ES-I3 (cell line): ENCODE results near the gene PTGDS.
A peak's percentile ranks its signal among the peaks of the same experiment; 100 is the strongest.

ENCODE experiments used
- H3K36me3 ChIP-seq: 2 replicates; pipeline ENCODE4 v1.6.1; 2013; ENCODE audit warnings: mild to moderate bottlenecking, low read length, control low read depth, moderate library complexity; ENCODE audit not compliant: insufficient read depth
- H3K4me1 ChIP-seq: 2 replicates; pipeline ENCODE4 v1.6.1; 2013; ENCODE audit warnings: mild to moderate bottlenecking, control low read depth, low read length; ENCODE audit not compliant: insufficient read depth
- H3K9ac ChIP-seq: 2 replicates; pipeline ENCODE4 v1.6.1; 2013; ENCODE audit warnings: low read depth, mild to moderate bottlenecking, low read length, moderate library complexity
- H3K9me3 ChIP-seq: 2 replicates; pipeline ENCODE4 v1.6.1; 2013; ENCODE audit warnings: mild to moderate bottlenecking, low read length, moderate library complexity; ENCODE audit not compliant: control insufficient read depth, insufficient read depth

Gene PTGDS

DNA sequence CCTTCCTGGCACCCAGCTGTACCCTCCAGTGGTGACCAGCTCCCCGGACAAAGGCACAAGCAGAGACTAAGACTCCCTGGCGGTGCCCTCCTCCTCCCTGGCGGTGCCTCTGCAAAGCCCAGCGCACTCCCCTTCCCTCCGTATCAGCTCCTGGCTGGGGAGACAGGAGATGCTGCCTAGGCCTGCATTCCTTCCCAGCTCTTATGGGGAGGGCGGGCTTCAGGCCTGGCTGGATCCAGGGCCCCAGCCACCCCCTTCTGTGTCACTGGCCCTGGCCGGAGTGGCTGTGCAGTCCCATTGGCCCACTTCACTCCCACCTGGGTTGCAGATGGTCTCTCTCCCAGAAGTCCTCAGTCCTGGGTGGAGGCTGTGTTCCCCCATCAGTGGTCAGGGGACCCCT is 18.8 kb upstream of the PTGDS start:
- H3K36me3 ChIP-seq, result no peaks in the 10 kb centered on the region
- no peak overlapping the region for H3K9ac ChIP-seq
- no peaks in the 10 kb centered on the region for H3K9me3 ChIP-seq
- H3K4me1 ChIP-seq, result no peaks in the 10 kb centered on the region

DNA sequence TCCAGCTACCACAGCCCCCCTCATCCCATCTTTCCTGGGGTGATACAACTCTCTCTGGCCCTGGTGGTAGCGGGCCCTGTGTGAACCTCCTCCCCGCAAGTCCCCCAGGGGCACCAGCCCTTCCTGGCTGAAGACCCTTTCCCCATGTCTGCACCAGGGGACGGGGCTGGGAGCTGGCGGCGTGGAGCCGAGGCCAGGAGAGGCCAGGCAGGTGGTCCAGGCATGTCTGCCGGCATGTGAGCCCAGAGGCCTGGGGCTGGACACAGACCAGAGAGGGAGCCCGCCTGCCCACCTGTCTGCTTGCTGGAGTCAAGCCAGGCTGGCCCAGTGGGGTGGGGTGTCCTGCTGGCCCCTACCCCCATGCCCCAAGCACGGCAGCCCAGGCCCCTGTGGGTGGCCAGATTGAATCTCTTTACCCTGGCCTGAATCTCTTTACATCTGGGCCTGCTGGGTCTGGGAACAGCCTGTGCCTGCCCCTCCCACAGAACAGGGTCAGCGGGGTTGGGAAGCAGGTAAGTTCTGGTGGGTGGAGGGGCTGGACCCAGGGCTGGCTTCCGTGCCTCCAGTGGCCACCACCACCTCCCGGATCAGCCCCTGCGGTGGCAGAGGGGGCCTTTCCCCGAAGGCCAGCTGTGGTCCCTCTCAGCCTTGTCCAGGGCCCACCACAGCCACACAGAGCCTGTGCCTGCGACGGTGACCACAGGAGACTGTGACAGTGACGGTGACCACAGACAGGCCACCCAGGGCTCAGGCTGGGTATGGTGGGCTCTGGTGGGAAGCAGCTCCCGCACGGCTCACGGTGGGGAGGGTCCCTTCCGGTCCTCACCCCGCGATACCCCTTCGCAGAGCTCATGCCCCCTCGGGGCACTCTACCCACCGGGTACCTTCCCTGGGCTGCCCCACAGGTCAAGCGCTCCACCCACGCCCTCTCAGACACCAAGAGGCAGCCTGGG is 18.1 kb upstream of the PTGDS start:
- H3K4me1 ChIP-seq, result no peaks in the 10 kb centered on the region
- H3K9me3 ChIP-seq, result no peaks in the 10 kb centered on the region
- no peaks in the 10 kb centered on the region for H3K36me3 ChIP-seq
- H3K9ac ChIP-seq, result no peak overlapping the region

DNA sequence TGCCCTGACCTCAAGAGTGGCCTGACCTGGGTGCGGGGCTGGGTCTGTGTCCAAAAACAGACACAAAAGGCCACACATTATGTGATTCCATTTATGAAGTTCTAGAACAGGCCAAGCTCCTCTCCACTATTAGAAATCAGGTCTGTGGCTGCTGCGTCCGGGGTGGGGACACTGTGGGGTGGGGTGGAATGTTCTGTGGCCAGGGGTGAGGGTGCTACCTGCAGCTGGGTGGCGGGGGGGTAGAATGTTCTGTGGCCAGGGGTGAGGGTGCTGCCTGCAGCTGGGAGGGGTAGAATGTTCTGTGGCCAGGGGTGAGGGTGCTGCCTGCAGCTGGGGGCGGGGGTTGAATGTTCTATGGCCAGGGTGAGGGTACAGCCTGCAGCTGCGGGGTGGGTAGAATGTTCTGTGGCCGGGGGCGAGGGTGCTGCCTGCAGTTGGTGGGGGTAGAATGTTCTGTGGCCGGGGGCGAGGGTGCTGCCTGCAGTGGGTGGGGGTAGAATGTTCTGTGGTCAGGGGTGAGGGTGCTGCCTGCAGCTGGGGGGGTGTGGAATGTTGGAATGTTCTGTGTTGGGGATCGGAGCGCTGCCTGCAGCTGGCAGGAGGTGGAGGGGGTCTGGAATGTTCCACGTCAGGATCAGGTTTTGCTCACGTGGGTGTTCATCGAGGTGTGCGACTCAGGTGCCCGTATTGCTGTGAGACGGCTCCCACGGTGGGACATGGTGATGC is 16.9 kb upstream of the PTGDS start:
- Histone ChIP-seq H3K9ac (no peak overlapping the region), H3K36me3 (no peaks in the 10 kb centered on the region), H3K9me3 (no peaks in the 10 kb centered on the region), H3K4me1 (peaks cover 3% of the 10 kb centered on the region; the same call in 1 of the 2 replicates)

DNA sequence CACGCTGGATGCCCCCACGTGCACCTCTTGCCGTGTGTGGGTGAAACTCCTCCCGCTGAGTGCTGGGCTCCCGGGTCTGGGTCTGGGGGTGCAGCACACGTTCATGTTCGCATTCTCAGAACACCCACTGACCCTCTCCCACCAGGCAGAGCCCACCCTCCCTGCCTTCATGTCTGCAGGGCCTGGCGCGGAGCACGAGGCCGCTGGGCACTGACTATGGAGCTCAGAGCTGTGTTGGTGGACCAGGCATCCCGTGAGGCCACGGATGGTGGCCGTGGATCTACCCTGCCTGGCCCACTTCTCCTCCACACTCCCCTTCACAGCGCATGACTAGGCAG is 16.4 kb upstream of the PTGDS start:
- Histone ChIP-seq H3K4me1 (peaks cover 8% of the 10 kb centered on the region), H3K36me3 (no peaks in the 10 kb centered on the region), H3K9me3 (no peaks in the 10 kb centered on the region), H3K9ac (no peak overlapping the region)

DNA sequence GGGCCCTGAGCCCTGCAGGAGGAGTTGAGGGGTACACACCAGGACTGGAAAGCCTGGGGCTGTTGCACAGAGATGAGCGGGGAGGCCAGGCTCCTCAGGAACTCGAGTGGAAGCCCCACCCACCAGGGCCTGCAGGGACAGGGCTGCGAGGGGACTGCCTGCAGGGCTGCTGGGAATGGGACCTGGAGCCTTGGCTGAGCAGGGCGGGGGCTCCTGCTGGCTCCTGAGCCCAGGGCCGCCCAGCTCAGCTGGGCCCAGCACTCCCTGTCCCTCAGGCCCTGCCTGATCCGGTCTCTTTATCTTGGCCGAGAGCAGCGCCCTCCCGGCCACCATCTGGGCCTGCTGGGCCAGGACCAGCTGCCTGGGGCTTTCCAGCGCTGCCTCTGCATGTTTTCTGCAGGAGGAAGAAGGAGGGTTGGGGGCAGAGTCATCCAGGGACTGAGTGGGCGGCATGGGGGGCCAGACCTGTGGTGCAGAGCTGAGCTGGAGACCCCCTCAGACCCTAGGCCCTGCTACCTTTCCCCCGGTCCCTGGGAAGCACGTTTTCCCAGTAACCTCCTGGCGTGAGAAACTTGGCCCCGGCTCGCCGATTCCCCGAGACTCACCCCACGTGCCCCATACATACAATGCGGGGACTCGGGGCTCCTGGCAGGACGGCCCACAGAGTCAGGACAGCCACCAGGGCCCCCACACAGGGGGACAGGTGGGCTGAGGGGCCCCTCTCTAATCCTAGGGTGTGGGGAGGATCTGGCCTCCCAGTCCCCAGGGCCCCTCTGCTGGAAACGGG is 15.8 kb upstream of the PTGDS start:
- Histone ChIP-seq H3K36me3 (no peaks in the 10 kb centered on the region), H3K9me3 (no peaks in the 10 kb centered on the region), H3K9ac (no peak overlapping the region), H3K4me1 (peaks cover 11% of the 10 kb centered on the region)

DNA sequence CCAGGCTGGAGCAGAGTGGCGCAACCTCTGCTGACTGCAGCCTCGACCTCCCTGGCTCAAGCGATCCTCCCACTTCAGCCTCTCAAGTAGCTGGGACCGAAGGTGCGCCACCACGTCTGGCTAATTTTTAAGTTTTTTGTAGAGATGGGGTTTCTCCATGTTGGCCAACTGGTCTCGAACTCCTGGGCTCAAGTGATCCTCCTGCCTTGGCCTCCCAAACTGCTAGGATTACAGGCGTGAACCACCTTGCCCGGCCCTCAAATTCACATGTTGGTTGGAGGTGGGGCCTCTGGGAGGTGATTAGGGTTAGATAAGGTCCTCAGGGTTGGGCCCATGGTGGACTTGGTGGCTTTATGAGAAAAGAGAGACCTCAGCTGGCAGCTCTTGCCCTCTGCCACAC is 15.1 kb upstream of the PTGDS start:
- Histone ChIP-seq H3K9ac (no peak overlapping the region), H3K36me3 (no peaks in the 10 kb centered on the region), H3K9me3 (no peaks in the 10 kb centered on the region), H3K4me1 (peaks cover 11% of the 10 kb centered on the region)

DNA sequence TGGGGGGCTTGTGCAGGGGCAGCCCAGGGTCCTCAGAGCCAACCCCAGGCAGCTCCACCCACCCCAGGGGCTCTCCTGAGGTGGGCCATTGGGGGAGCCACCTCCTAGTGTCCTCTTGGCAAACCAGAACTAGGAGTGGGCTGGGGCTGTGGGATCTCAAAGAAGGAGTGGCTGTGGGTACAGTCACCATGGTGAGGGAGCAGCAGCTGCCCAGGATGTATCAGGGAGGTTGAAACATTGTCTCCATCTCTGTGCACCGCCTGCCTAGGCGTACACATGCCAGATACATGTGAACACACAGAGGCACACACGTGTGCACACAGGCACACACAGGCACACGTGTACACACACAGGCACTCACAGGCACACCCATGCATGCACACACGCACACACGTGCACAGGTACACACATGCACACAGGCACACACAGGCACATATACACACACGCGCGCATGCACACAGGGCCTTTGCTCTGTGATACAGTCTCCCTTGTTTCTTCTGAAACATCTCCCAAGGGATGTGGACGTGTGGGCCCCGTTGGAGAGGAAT is 14.5 kb upstream of the PTGDS start:
- H3K9me3 ChIP-seq, result no peaks in the 10 kb centered on the region
- H3K9ac ChIP-seq, result no peak overlapping the region
- H3K36me3 ChIP-seq, result no peaks in the 10 kb centered on the region
- H3K4me1 ChIP-seq, result peaks cover 11% of the 10 kb centered on the region

DNA sequence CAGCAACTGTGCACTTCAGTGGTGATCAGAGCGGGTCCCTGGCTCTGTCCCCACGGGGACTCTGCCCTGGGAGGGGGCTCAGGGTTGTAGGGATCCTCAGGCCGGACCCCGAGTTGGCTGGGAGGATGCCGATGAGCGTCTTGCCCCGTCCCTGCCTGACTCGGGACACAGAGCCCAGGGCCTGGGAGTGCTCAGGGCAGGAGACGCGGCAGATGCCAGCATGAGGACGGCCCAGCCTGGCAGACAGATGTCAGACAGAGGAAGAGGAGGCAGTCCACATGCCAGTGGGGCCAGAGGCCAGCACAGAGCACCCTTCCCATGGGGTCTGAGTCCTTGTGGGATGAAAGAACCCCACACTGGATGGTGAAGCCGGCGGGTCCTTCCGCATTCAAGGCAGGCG is 14.0 kb upstream of the PTGDS start:
- H3K9me3 ChIP-seq, result no peaks in the 10 kb centered on the region
- no peaks in the 10 kb centered on the region for H3K36me3 ChIP-seq
- peaks cover 11% of the 10 kb centered on the region for H3K4me1 ChIP-seq
- no peak overlapping the region for H3K9ac ChIP-seq

DNA sequence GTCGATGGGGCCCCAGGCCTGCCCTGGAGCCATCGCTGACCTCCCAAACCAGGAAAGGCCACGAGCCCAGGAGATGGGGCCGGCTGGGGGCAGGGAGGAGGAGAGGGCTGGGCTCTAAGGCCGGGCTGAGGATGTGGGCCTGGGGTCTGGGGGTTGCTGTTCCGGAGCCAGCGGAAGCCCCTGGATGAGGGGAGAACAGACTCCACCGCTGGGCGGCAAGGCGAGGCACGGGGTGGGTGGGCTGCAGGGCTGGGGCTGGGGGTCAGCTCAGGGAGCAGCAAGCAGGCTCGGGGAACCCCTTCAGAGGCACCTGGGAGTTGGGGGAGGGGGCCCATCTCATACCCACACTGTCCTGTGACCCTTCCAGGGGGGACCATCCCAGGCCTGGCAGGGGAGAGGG is 13.6 kb upstream of the PTGDS start:
- Histone ChIP-seq H3K4me1 (peaks cover 11% of the 10 kb centered on the region), H3K36me3 (no peaks in the 10 kb centered on the region), H3K9ac (no peak overlapping the region), H3K9me3 (no peaks in the 10 kb centered on the region)

DNA sequence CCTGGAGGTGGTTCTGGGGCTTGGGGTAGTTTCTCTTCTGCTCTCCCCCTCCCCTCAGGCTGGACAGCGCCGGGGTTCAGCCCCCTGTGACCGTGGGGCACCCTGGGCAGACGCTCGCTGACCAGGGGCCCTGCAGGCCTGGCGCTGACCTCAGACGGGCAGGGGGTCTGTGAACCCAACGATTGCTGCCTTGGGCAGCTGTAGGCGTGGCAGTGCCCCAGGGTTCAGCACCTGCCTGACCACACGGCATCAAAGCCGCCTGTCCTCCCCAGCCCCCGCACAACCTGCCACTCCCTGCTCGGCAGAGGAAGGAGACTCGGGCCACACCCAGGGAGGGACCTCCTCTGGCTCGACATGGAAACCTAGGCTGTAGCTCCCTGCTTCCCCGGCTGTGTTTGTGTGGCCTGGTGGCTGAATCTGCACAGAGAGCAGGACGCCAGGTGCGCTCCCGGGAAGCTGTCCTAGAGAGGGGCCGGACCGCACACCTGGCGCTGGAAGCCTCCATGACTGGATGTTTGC is 13.1 kb upstream of the PTGDS start:
- Histone ChIP-seq H3K9ac (no peak overlapping the region), H3K4me1 (peaks cover 11% of the 10 kb centered on the region), H3K36me3 (no peaks in the 10 kb centered on the region), H3K9me3 (no peaks in the 10 kb centered on the region)

DNA sequence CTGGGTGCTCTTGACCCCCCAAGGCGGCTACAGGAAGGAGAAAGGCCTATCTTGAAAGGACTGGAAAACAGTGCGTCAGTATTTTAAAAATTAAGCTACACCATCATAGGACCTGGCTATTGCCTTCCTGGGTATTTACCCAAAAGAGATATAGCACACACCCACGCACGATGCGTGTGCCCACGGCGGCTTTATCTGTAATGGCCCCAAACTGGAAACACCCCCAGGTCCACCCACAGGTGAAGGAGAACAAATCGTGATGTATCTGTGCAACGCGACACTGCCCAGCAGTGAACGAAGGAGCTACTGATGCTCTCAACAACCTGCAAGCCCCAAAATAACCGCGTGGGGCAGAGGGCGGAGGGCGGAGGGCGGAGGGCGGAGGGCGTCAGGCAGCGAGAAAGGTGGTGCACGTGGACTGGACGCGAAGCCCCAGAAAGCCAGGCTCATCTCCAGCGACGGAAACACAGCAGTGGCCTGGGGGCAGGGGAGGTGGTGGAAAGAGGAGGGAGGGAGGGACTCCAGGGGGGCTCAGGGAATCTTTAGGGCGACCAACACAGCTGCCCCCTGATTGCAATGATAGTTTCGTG is 12.4 kb upstream of the PTGDS start:
- Histone ChIP-seq H3K9me3 (no peaks in the 10 kb centered on the region), H3K4me1 (peaks cover 11% of the 10 kb centered on the region), H3K9ac (no peak overlapping the region), H3K36me3 (no peaks in the 10 kb centered on the region)

DNA sequence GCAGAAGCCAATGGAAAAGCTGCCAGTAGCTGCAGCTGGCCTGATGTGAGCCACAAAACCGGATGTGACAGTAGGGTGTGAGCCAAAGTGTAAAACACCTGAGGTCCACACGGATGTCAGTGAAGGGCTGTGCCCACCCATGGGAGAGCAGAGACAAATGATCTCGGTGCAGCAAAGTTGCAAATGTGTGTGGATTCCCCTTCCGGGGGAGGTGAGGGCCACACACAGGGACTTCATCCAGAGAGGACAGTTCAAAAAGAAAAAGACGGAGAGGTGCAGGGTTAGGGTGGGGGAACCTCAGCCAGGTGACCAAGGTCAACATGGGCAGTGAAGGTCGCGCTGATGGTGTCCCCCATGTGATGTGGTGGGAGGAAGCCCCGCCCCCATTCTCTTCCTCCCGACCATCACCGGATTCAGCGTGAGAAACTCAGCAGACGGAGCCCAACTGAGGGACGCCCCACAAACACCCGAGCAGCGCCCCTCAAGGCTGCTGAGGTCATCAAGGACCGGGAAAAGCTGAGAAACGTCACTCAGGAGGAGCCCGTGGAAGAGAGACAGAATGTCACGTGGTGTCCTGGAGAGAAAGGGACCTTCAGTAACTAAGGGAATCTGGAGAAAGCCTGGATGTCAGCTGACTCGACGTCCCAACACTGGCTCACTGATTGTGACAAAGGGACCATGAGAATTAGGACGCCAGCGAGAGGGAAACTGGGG is 11.4 kb upstream of the PTGDS start:
- Histone ChIP-seq H3K4me1 (peaks cover 11% of the 10 kb centered on the region), H3K9me3 (no peaks in the 10 kb centered on the region), H3K9ac (peak overlapping the region; percentile 22; the same call in 1 of the 2 replicates), H3K36me3 (no peaks in the 10 kb centered on the region)

DNA sequence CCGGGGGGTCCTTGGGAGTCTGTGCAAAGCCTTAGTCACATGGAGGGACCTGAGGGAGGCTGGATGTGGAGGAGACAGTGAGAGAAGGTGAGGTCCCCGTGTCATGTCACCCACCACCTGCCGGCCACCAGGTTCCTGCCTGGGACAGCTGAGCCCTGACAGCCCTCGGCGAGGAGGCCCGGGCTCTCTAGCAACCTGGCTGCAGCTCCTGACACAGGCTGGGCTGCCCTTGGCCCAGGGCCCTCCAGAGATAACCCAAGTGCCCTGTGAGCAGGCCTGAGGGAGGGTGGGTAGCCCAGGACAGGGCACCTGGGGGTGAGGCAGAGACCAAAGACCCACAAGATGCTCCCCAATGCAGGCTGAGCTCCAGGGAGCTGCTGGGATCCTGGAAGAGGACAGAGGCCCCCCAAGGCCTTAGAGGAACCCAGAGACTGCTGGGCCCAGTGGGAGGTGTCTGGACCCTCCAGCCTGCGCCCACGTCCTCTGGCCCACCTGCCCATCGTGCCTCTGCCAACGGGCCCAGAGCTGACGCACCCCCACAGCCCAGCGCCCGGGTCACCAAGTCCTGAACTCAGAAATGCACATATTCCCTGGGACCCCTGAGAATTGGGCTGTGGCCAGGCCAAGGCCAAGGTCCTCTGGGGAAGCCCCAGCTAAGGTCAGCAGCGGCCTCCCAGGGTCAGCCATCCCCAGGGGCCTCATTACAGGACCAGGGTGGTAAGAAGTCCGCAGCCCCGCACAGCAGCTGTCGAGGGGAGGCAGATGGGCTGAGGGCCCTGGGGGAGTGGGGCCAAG is 8.8 kb upstream of the PTGDS start:
- Histone ChIP-seq H3K4me1 (peaks cover 11% of the 10 kb centered on the region), H3K9ac (no peak overlapping the region), H3K9me3 (no peaks in the 10 kb centered on the region), H3K36me3 (no peaks in the 10 kb centered on the region)
